ENCODE measurements around the gene GNB1L. TPM values are rescaled to one million over a fixed set of nuclear protein-coding genes. Genes with fewer than 3 reads are reported as not detected.

Gene GNB1L
- total RNA-seq, 1 experiment from 2014 or later: 17.9 TPM

GRCh38 chr22:19875531-19876313, 21.0 kb upstream of the GNB1L start:
- no TSS peak for BruUV-seq (replicated peaks)
- Histone ChIP-seq H3K4me1 (ENCODE audit: insufficient read depth, low read length, poor library complexity, severe bottlenecking) (peaks cover 21% of the 10 kb centered on the region), H3K4me3 (ENCODE audit: low read depth, low read length, poor library complexity, severe bottlenecking) (no peak overlapping the region), H3K9me3 (ENCODE audit: low read depth, low read length, poor library complexity, severe bottlenecking) (no peaks in the 10 kb centered on the region), H3K27me3 (replicated peaks; ENCODE audit: insufficient read depth, low read depth, low read length, poor library complexity) (no peaks in the 10 kb centered on the region), H3K27ac (ENCODE audit: low read depth, low read length, poor library complexity, severe bottlenecking) (peak overlapping the region; percentile 64), H3K36me3 (ENCODE audit: insufficient read depth, low read length, poor library complexity, severe bottlenecking) (peaks cover 3% of the 10 kb centered on the region)
- ChIA-PET CTCF (no interaction called here), POLR2A (ENCODE audit: low non-redundant PET) (no interaction called here)
- DNase-seq (ENCODE audit: low spot score): no peak
- intact Hi-C loops (cut with micrococcal nuclease; ENCODE audit: unreplicated experiment): no loop called here
- TF ChIP-seq CTCF (conservative IDR thresholded peaks at IDR 0.05; ENCODE audit: low read depth, low read length): no peak
- TF ChIP-seq EZH2 (IDR thresholded peaks at IDR 0.05; ENCODE audit: borderline replicate concordance, low read depth, low read length, poor library complexity, severe bottlenecking): no peak

- Histone ChIP-seq H3K9me3 (ENCODE audit: low read depth, low read length, poor library complexity, severe bottlenecking) (no peaks in the 10 kb centered on the region), H3K36me3 (ENCODE audit: insufficient read depth, low read length, poor library complexity, severe bottlenecking) (peaks cover 3% of the 10 kb centered on the region), H3K27ac (ENCODE audit: low read depth, low read length, poor library complexity, severe bottlenecking) (peak overlapping the region; percentile 64), H3K4me1 (ENCODE audit: insufficient read depth, low read length, poor library complexity, severe bottlenecking) (peaks cover 15% of the 10 kb centered on the region), H3K27me3 (replicated peaks; ENCODE audit: insufficient read depth, low read depth, low read length, poor library complexity) (no peaks in the 10 kb centered on the region), H3K4me3 (ENCODE audit: low read depth, low read length, poor library complexity, severe bottlenecking) (no peak overlapping the region)
- BruUV-seq (replicated peaks): no TSS peak
- POLR2A ChIA-PET (ENCODE audit: low non-redundant PET): no interaction called here
- DNase-seq (ENCODE audit: low spot score): no peak
- intact Hi-C loops (cut with micrococcal nuclease; ENCODE audit: unreplicated experiment): no loop called here
- CTCF ChIA-PET: no interaction called here
- TF ChIP-seq CTCF (conservative IDR thresholded peaks at IDR 0.05; ENCODE audit: low read depth, low read length) (no peak), EZH2 (IDR thresholded peaks at IDR 0.05; ENCODE audit: borderline replicate concordance, low read depth, low read length, poor library complexity, severe bottlenecking) (no peak)
Observed at GRCh38 chr22:19875061-19875530, 20.4 kb upstream of the GNB1L start.

GRCh38 chr22:19874307-19875060, 19.8 kb upstream of the GNB1L start:
- ChIA-PET POLR2A (ENCODE audit: low non-redundant PET) (no interaction called here), CTCF (no interaction called here)
- DNase-seq (ENCODE audit: low spot score): peak; percentile 65
- Histone ChIP-seq H3K27ac (ENCODE audit: low read depth, low read length, poor library complexity, severe bottlenecking) (peak overlapping the region; percentile 64), H3K36me3 (ENCODE audit: insufficient read depth, low read length, poor library complexity, severe bottlenecking) (peaks cover 3% of the 10 kb centered on the region), H3K4me3 (ENCODE audit: low read depth, low read length, poor library complexity, severe bottlenecking) (no peak overlapping the region), H3K4me1 (ENCODE audit: insufficient read depth, low read length, poor library complexity, severe bottlenecking) (peaks cover 9% of the 10 kb centered on the region), H3K9me3 (ENCODE audit: low read depth, low read length, poor library complexity, severe bottlenecking) (no peaks in the 10 kb centered on the region), H3K27me3 (replicated peaks; ENCODE audit: insufficient read depth, low read depth, low read length, poor library complexity) (no peaks in the 10 kb centered on the region)
- TF ChIP-seq EZH2 (IDR thresholded peaks at IDR 0.05; ENCODE audit: borderline replicate concordance, low read depth, low read length, poor library complexity, severe bottlenecking) (no peak), CTCF (conservative IDR thresholded peaks at IDR 0.05; ENCODE audit: low read depth, low read length) (no peak)
- BruUV-seq (replicated peaks): no TSS peak
- intact Hi-C loops (cut with micrococcal nuclease; ENCODE audit: unreplicated experiment): no loop called here

Data from A673 (cell line).